BLaER1 (cell line): Measurements from ENCODE around the gene SCN8A.
A peak's percentile ranks its signal among the peaks of the same experiment; 100 is the strongest.

ENCODE experiments used
- H3K27ac ChIP-seq: shearing (Covaris generic); formaldehyde crosslinking; 2 replicates; pipeline ENCODE4 v1.8.1; 2022
- H3K27me3 ChIP-seq: shearing (Covaris generic); formaldehyde crosslinking; 2 replicates; pipeline ENCODE4 v1.8.1; 2022
- H3K36me3 ChIP-seq: shearing (Covaris generic); formaldehyde crosslinking; 2 replicates; pipeline ENCODE4 v1.8.1; 2022
- H3K4me1 ChIP-seq: shearing (Covaris generic); formaldehyde crosslinking; 2 replicates; pipeline ENCODE4 v1.8.1; 2022
- H3K4me2 ChIP-seq: shearing (Covaris generic); formaldehyde crosslinking; 2 replicates; pipeline ENCODE4 v1.8.1; 2022
- H3K4me3 ChIP-seq: shearing (Covaris generic); formaldehyde crosslinking; 2 replicates; pipeline ENCODE4 v1.8.1; 2022
- H3K9ac ChIP-seq: shearing (Covaris generic); formaldehyde crosslinking; 2 replicates; pipeline ENCODE4 v1.8.1; 2022
- H3K9me3 ChIP-seq: shearing (Covaris generic); formaldehyde crosslinking; 2 replicates; pipeline ENCODE4 v1.8.1; 2022
- H4K20me1 ChIP-seq: shearing (Covaris generic); formaldehyde crosslinking; 2 replicates; pipeline ENCODE4 v1.8.1; 2022
- Cebpa-rat ChIP-seq: shearing (Covaris generic); IDR thresholded peaks from 2 replicates; pipeline ENCODE4 v1.8.1; 2022

Gene SCN8A

DNA sequence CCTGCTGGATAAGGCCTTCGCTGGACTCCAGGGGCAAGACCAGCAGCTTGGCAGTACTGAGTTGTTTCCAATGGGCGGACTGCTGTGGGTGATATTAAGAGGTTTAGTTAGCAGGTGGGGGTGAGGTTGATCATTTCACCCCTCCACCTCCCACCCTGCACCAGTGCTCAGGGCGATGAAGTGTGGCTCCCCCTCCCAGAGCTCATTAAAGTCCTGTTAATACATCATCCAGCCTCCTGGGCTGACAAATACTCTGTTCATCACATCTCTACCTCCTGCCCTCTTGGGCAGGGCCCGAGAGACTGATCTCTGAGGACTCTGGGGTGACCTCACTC is 259.9 kb downstream of the SCN8A start:
- Histone ChIP-seq H3K27me3 (peaks cover 34% of the 10 kb centered on the region), H4K20me1 (no peaks in the 10 kb centered on the region), H3K9ac (no peak overlapping the region), H3K9me3 (no peaks in the 10 kb centered on the region), H3K4me2 (peak overlapping the region; percentile 44), H3K4me1 (peaks cover 40% of the 10 kb centered on the region), H3K4me3 (no peak overlapping the region), H3K36me3 (no peaks in the 10 kb centered on the region), H3K27ac (no peak overlapping the region)
- no peak for TF ChIP-seq Cebpa-rat

DNA sequence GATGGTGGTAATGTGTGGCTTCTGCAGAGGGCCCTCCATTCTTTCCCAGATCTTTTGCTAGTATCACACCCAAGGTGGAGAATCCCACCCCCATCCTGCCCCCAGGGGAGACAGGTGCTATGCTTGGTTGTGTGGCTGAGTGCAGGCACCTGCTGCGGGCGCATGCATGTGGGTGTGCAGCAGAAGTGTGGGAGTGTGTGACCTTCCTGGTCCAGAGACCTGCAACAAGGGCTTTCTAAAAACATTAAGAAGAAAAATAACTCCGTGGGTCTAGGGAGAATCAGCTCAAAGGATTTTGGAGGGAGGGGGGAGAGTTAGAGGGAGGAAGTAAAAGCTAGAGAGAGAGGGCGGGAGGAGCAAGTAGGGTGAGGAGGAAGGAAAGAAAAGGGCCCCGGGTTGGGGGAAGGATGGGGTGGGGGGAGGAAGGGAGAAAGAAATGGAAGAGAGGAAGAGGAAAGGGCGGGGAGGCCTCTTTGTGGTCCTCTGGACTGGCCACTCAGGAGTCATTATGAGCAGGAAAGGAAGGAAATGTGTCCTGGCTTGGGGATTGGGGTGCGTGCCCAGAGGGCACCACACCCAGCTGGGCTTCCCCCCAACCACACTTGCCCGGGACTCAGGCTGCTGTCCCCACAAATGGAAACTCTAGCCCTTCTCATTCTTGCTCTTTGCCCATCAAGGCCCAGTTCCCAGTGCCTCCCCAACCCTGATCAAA is 260.5 kb downstream of the SCN8A start:
- peaks cover 28% of the 10 kb centered on the region for H3K27me3 ChIP-seq
- no peak for TF ChIP-seq Cebpa-rat
- H4K20me1 ChIP-seq, result no peaks in the 10 kb centered on the region
- no peaks in the 10 kb centered on the region for H3K36me3 ChIP-seq
- peaks cover 34% of the 10 kb centered on the region for H3K4me1 ChIP-seq
- H3K4me2 ChIP-seq, result peak overlapping the region; percentile 44
- H3K9ac ChIP-seq, result no peak overlapping the region
- no peak overlapping the region for H3K27ac ChIP-seq
- no peaks in the 10 kb centered on the region for H3K9me3 ChIP-seq
- H3K4me3 ChIP-seq, result no peak overlapping the region

DNA sequence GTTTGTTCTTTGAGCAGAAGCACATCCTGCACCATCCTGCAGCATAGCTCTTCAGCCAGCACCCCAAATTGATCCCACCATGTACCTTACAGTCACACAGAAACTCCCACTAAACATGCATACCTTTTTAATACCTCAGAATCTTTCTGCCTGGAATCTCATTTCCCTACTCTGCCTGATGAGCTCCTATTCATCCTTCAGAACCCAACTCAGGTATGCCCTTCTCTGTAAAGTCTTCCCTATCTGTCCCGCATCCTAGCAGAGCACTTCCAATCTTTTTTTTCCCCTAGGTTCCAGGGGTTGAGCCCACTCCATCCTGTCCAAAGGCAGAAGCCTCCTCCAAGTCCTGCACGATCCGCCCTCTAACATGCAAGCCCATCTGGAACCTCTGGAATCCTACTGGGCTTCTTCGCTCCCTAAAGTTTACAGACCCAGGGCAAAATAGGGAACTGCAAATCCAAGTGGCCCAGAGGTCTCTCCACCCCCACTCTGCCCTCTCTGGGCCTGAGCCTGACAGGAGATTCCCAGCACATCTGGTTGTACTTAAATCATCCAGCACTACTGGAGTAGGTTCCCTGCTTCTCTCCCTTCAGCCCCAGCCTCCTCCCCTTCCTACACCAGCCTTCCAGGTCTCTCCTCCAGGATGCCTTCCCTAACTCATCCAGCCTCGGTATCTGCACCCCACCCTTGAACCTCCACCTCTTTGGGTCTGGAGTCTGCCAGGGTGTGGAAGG is 261.5 kb downstream of the SCN8A start:
- H3K27ac ChIP-seq, result no peak overlapping the region
- no peaks in the 10 kb centered on the region for H4K20me1 ChIP-seq
- TF ChIP-seq Cebpa-rat, result no peak
- H3K9me3 ChIP-seq, result no peaks in the 10 kb centered on the region
- H3K36me3 ChIP-seq, result no peaks in the 10 kb centered on the region
- no peak overlapping the region for H3K4me2 ChIP-seq
- H3K9ac ChIP-seq, result no peak overlapping the region
- H3K27me3 ChIP-seq, result peaks cover 19% of the 10 kb centered on the region
- H3K4me1 ChIP-seq, result peaks cover 25% of the 10 kb centered on the region
- H3K4me3 ChIP-seq, result no peak overlapping the region

DNA sequence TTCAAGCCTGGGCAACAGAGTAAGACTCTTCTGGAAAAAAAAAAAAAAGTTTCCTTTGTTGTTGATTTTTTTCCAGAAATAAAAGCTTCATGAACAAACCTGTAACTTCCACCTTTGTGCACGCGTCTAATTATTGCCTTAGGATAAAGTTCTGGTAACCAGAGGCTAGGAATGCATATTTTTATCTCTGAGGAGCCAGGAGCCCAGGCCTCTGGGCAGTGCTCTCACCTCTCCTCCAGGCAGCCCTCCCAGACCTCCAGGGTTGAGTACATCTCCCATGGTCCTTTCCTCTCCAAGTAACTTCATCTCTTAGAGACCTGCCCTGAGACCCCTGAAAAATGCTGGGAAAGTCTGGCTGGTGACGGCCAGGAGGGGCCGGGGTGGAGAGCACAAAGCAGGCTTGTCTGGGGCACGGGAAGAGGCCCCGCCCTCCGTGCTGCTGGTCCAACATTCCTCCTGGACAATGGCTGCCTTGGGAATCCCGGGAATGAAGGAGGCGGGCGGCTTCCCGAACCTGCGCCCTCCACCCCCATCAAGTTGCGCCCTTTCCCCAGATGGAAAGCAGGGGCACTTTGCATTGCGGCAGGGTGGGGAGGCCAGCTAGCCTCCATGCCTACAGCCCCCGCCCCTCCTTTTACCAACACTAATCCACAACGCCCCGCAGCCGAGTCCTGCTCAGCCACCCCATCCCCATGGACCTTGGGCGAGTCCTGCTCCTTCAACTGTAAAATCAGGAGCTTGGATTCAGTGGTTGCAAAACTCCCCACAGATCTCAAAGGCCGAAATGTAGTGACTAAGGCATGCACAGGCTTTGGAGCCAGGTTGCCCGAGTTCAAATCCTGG is 264.8 kb downstream of the SCN8A start:
- Histone ChIP-seq H3K27ac (no peak overlapping the region), H3K4me3 (no peak overlapping the region), H3K36me3 (no peaks in the 10 kb centered on the region), H3K9ac (no peak overlapping the region), H3K9me3 (no peaks in the 10 kb centered on the region), H3K4me2 (no peak overlapping the region), H4K20me1 (no peaks in the 10 kb centered on the region), H3K27me3 (no peaks in the 10 kb centered on the region), H3K4me1 (peaks cover 15% of the 10 kb centered on the region)
- TF ChIP-seq Cebpa-rat, result no peak

DNA sequence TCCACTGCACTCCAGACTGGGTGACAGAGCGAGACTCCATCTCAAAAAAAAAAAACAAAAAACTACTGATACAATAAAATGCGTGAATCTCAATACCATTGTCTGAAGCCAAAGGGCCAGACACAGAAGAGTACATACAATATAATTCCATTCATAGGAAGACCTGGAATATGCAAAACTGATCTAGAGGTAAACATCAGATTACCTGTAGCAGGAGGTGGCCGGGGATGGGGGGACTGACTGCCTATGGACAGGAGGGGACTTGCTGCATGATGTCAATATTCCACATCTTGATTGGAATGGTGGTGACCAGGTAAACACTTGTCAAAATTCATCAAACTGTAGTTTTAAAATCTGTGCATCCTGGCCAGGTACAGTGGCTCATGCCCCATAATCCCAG is 270.0 kb downstream of the SCN8A start:
- H3K4me3 ChIP-seq, result no peak overlapping the region
- H3K36me3 ChIP-seq, result no peaks in the 10 kb centered on the region
- no peak overlapping the region for H3K9ac ChIP-seq
- peaks cover 32% of the 10 kb centered on the region for H3K4me1 ChIP-seq
- H3K4me2 ChIP-seq, result no peak overlapping the region
- no peaks in the 10 kb centered on the region for H4K20me1 ChIP-seq
- peaks cover 14% of the 10 kb centered on the region; the same call in 1 of the 2 replicates for H3K27me3 ChIP-seq
- TF ChIP-seq Cebpa-rat, result no peak
- no peaks in the 10 kb centered on the region for H3K9me3 ChIP-seq
- no peak overlapping the region for H3K27ac ChIP-seq
